Esophagus muscularis mucosa (tissue), 4 donors: Measurements from ENCODE around the gene AUTS2.

Source experiments
- EP300 ChIP-seq: sonication (generic); formaldehyde crosslinking; IDR thresholded peaks from one replicate; pipeline ENCODE4 v1.6.1; 2017; ENCODE audit warnings: antibody characterized with exemption
- POLR2A ChIP-seq: fragments of 450-650 bp; IDR thresholded peaks from one replicate; pipeline ENCODE4 v1.6.1; 2017; ENCODE audit warnings: antibody characterized with exemption, moderate library complexity, mild to moderate bottlenecking, low read depth
- TF ChIP-seq, protein P1 (sequence below), 3 experiments: fragments of 200-600 bp in 2 of 3; fragments of 450-650 bp in 1 of 3; sonication (generic) in 2 of 3; IDR thresholded peaks; one replicate each; pipeline ENCODE4 v1.5.1; 2017 to 2019; ENCODE audit warnings: antibody characterized with exemption in 3 of 3, mild to moderate bottlenecking in 2 of 3, moderate library complexity in 1 of 3

DNA sequence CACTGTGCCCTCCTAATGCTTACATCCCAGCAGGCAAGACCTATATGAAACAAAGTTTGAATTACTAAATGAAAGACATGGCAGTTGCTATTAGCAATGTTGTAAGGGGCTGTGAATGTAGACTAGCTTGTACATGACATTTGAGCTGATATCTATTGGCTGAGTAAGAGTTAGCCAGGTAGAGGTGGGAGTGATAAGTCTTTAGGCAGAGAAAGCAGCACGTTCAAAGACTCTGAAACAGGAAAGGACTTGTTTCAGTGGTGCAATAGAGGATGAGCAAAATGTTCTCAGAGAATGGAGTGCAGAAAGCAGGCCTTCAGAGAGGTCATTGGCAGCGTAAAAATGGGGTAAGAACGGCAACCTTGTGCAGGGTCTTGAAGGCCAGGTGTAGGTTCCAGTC is 687.6 kb downstream of the AUTS2 start:
- TF ChIP-seq POLR2A: no peak
- TF ChIP-seq, protein P1, sequence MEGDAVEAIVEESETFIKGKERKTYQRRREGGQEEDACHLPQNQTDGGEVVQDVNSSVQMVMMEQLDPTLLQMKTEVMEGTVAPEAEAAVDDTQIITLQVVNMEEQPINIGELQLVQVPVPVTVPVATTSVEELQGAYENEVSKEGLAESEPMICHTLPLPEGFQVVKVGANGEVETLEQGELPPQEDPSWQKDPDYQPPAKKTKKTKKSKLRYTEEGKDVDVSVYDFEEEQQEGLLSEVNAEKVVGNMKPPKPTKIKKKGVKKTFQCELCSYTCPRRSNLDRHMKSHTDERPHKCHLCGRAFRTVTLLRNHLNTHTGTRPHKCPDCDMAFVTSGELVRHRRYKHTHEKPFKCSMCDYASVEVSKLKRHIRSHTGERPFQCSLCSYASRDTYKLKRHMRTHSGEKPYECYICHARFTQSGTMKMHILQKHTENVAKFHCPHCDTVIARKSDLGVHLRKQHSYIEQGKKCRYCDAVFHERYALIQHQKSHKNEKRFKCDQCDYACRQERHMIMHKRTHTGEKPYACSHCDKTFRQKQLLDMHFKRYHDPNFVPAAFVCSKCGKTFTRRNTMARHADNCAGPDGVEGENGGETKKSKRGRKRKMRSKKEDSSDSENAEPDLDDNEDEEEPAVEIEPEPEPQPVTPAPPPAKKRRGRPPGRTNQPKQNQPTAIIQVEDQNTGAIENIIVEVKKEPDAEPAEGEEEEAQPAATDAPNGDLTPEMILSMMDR (IDR thresholded peaks at IDR 0.05): no peak
- no peak for TF ChIP-seq EP300
